GM12872 (cell line): Measurements from ENCODE around the gene SIN3A.

ENCODE experiments used
- TF ChIP-seq, protein P1 (sequence below): IDR thresholded peaks from 3 replicates; pipeline ENCODE4 v1.5.1; 2011; ENCODE audit warnings: low read depth, mild to moderate bottlenecking, low read length, moderate library complexity; ENCODE audit not compliant: insufficient read depth

The SIN3A gene

DNA sequence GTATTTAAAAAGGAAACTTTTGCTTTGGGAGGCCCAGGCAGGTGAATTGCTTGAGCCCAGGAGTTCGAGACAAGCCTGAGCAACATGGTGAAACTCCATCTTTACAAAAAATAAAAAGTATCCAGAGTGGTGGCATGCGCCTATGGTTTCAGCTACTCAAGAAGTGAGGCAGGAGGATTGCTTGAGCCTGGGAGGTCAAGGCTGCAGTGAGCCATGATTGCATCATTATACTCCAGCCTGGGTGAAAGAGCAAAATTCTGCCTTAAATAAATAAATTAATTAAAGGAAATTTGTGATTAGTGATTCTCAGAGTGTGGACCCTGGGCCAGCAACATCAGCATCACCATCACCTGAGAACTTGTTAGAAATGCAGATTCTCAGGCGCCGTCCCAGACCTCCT, 125.6 kb downstream of the SIN3A start:
- TF ChIP-seq, protein P1, sequence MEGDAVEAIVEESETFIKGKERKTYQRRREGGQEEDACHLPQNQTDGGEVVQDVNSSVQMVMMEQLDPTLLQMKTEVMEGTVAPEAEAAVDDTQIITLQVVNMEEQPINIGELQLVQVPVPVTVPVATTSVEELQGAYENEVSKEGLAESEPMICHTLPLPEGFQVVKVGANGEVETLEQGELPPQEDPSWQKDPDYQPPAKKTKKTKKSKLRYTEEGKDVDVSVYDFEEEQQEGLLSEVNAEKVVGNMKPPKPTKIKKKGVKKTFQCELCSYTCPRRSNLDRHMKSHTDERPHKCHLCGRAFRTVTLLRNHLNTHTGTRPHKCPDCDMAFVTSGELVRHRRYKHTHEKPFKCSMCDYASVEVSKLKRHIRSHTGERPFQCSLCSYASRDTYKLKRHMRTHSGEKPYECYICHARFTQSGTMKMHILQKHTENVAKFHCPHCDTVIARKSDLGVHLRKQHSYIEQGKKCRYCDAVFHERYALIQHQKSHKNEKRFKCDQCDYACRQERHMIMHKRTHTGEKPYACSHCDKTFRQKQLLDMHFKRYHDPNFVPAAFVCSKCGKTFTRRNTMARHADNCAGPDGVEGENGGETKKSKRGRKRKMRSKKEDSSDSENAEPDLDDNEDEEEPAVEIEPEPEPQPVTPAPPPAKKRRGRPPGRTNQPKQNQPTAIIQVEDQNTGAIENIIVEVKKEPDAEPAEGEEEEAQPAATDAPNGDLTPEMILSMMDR, result no peak

DNA sequence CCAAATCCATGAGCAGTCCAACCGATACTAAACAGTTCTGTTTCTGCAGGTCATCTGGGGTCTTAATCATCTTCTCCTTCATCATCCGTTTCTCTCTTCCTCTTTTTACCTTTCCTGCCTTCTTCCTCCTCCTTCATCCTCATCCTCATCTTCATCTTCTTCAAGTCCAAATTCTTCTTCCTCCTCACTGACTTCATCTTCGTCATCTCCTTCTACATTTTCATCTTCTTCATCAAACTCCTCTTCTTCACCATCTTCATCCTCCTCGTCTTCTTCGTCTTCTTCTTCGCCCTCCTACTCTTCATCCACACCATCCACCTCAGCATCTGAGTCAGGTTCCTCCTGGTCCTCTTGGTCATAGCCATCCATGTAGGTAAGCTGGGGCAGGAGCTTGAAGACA, 129.8 kb downstream of the SIN3A start:
- TF ChIP-seq, protein P1, result no peak
